D721Med (cell line): ENCODE measurements around the gene SMARCE1.

Experiments used
- DNase-seq: peaks from one replicate; pipeline ENCODE4 v3.0.0; 2011; ENCODE audit warnings: low spot score; ENCODE audit not compliant: insufficient read length
- FAIRE-seq: peaks from 2 replicates; lab custom pipeline; 2011; peaks lifted over from hg19 to GRCh38; lab: Jason Lieb, UNC
- TF ChIP-seq, protein P1 (sequence below): IDR thresholded peaks from 2 replicates; pipeline ENCODE4 v1.5.1; 2012; ENCODE audit warnings: mild to moderate bottlenecking, control low read depth; ENCODE audit not compliant: insufficient read depth; ENCODE audit errors: missing control alignments

The SMARCE1 gene

DNA sequence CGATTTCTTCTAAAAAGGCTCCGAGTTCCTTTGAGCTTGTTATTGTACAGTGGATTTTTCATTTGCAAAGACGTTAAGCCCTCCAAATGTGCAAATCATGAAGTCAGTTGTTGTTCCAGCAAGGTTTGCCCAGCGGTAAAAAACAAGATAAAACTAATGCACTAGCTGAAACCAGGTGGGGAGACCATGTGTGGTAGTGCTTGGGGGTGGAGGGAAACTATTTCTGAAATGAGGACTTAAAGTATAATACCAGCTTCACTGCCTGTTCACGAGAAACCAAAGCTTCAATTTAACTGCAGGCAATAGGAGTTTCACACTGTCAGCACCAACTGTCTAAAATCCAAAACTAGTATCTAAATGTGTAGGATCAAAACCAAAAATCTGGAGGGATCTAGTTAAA is 22.3 kb downstream of the SMARCE1 start:
- TF ChIP-seq, protein P1, sequence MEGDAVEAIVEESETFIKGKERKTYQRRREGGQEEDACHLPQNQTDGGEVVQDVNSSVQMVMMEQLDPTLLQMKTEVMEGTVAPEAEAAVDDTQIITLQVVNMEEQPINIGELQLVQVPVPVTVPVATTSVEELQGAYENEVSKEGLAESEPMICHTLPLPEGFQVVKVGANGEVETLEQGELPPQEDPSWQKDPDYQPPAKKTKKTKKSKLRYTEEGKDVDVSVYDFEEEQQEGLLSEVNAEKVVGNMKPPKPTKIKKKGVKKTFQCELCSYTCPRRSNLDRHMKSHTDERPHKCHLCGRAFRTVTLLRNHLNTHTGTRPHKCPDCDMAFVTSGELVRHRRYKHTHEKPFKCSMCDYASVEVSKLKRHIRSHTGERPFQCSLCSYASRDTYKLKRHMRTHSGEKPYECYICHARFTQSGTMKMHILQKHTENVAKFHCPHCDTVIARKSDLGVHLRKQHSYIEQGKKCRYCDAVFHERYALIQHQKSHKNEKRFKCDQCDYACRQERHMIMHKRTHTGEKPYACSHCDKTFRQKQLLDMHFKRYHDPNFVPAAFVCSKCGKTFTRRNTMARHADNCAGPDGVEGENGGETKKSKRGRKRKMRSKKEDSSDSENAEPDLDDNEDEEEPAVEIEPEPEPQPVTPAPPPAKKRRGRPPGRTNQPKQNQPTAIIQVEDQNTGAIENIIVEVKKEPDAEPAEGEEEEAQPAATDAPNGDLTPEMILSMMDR: no peak
- DNase-seq (no peak), FAIRE-seq (no peak)

DNA sequence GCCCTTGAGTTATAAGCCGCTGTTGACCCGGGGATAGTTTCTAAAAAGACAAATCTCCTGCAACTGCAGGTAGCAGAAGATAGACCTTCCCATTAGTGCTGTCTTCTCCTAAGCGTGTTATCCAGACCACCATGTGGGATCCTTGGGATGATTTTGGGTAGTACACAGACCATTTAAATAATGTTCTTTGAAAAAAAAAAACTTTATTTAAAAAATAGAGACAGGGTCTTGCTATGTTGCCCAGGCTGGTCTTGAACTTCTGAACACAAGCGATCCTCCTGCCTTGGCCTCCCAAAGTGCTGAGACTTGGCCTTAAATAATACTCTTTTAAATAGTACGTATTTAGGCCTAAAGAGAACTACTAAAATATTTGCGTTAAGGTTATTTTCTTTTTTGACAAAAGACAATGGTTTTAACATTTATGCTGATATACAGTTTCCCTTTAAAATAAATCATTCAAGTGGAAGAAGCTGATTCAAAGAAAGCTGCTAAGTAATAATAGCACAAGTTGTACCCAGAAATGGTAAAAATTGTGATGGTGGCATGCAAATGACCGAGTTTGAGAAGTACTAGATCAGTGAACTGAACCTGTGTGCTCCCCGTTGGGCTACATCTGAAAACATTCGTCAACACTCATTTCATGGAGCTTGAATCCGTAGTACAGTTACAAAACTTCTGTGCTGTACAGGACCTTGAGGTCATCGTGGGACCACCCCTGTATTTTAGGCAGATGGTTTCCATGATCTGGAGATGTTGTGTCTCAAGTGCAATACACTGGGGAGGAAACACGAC is 24.0 kb downstream of the SMARCE1 start:
- DNase-seq (no peak), FAIRE-seq (no peak)
- TF ChIP-seq, protein P1: no peak

- FAIRE-seq: no peak
- DNase-seq: no peak
- TF ChIP-seq, protein P1: no peak
These were observed 25.1 kb downstream of the SMARCE1 start for GRCh38 chr17:40622509-40622928.

DNA sequence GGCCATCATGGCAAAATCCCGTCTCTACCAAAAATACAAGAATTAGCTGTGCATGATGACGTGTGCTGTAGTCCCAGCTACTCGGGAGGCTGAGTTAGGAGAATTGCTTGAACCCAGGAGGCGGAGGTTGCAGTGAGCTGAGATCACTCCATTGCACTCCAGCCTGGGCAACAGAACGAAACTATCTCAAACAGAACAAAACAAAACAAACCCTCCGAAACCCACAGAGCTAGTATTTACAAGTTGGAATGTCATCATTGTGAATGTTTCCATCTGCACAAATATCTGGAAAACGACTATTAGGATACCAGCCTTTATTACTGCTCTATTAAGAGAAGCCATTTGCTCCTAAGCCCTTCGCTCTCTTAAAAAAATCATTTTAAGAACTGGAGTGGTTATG is 26.0 kb downstream of the SMARCE1 start:
- FAIRE-seq (no peak), DNase-seq (no peak)
- TF ChIP-seq, protein P1: no peak

DNA sequence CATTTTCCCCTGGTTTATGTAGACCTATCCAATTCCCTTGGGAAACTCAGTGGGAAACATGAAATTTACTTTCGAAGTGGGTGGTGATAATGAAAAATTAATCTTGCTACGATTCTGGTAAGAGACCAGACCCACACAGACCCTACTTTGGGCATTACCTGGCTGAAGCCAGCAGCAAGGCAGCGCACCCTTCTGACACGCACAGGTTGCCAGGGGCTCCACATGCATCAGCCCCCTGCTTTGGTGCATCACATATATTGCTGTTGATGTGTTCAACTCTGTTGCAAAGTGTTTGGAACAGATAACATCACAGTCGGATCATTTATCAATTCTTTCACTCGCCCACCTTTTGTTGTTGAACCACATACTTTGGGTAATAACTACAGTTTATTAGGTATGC is 26.6 kb downstream of the SMARCE1 start:
- FAIRE-seq: no peak
- no peak for DNase-seq
- TF ChIP-seq, protein P1: no peak

GRCh38 chr17:40618754-40619625 is 28.6 kb downstream of the SMARCE1 start:
- no peak for DNase-seq
- TF ChIP-seq, protein P1: no peak
- no peak for FAIRE-seq
